ENCODE measurements around the gene CCDC33.

The CCDC33 gene

GRCh38 chr15:74209560-74209958 is 26.6 kb upstream of the CCDC33 start:
- no peak for DNase-seq

DNA sequence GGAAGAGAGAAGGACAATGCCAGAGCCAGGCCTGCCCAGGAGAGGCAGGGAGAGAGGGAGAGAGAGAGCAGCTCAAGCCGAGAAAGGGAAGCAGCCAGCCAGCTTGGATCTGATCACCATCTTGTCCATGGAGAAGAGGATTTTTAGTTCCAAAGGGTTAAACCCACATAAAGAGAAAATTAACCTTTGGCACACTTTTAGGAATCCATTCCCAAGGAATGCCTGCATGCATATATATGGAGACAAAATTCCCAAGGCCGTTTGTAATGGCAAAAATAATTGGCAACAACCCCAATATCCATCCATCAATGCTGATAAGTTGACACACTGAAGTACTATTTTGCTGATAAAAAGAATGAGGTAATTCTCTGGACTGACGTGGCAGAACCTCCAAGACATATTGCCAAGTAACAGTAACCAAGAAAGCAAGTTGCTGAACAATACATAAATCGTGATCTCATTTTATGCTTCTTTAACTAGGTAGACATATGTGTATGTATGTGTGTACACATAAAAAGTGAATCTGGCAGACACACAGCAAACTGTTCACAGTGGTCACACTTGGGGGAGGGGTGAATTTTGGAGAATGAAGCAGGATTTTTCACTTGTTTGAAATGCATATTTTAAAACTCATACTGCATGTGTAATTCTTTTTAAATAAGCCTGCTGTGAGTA is 26.0 kb upstream of the CCDC33 start:
- no peak for DNase-seq

DNA sequence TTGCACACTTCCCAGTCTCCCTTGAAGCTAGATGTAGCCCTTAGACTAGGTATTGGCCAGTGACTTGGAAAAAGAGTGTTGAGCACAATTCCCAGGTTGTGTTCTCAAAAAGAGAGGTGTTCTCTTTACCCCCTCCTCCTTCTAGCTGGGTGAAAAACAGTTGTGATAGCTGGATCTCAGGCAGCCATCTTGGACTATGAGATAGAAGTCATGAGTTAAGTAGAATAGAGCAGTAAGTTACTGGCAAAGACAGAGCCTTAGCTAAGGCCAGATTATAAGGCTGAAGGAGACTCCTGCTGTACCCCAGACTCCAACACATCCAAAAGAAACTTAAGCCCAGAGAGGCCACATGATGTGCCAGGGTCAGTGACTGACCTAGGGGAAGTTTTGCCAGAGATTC is 25.4 kb upstream of the CCDC33 start:
- DNase-seq: no peak

- no peak for DNase-seq
Observed at GRCh38 chr15:74211656-74212055, 24.5 kb upstream of the CCDC33 start.

DNA sequence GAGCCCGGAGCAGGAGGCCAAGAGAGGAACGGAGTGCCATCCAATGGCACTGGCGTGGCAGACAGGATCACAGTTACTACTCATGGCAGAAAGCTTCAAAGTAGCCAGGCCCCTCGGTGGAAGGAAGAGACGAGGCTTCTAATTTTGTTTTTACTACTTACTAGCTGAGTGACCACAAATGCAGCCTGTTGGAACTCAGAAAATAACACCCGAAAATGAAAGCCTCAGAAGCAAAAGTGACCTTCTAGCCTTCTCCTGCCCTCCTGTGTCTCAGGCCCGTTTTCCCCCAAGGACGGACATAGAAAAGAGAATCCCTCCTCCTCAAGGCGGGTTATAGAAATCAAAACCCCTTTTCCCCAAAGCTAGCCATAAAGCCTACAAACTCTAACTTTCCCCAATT is 23.6 kb upstream of the CCDC33 start:
- no peak for DNase-seq

- DNase-seq: no peak
Observed at GRCh38 chr15:74213858-74214284, 22.3 kb upstream of the CCDC33 start.

DNA sequence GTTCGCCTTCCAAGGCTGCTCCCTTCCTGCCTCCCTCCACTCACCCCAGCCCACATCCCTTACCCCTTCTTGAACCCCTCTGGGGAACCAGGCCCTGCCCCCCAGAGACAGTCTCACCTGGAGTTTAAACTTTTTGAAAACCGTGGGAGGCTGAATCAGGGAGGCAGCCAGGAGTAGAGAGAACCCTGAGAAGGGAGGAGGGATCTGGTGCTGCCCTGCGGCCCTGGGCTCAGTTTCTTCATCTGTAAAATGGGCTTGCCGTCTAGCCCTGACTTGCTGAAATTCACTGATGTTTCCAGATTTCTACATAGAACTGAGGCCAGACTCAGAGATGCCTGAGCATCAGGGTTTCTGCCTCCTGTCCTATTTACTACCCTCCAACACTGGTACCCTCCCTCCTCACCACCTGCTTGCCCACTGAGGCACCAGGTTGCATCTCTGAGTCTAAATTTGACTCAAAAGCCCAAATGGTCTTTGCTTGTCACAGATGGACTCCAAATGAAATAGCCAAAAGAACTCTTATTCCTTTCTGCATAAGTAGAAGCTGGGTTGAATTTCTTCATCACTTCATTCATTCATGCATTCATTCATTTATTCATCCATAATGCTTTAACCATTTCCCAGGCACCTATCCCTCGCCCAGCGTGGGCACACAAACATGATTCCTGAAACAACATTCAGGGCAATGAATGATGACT is 21.7 kb upstream of the CCDC33 start:
- DNase-seq: no peak

- DNase-seq: no peak
Observed at GRCh38 chr15:74215958-74216357, 20.2 kb upstream of the CCDC33 start.

DNA sequence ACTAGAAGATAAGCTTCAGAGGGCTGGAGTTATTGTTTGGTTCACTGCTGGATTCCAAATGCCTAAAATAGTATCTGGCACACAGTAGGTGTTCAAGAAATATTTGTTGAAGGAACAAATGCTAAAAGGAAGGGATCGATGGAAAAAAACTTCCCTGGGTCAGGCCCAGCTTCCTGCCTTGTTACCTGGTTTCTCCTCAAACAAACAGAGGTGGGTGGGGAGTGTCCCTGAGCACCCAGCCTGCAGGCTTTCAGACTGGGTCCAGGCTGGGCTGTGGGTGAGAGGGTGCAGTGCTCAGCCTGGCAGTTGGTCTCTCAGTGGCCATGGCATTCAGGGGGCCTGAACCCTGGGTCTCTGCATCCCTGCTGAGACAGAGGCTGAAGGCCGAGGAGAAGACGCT is 19.2 kb upstream of the CCDC33 start:
- no peak for DNase-seq

GRCh38 chr15:74217907-74218885 is 17.9 kb upstream of the CCDC33 start:
- no peak for DNase-seq

DNA sequence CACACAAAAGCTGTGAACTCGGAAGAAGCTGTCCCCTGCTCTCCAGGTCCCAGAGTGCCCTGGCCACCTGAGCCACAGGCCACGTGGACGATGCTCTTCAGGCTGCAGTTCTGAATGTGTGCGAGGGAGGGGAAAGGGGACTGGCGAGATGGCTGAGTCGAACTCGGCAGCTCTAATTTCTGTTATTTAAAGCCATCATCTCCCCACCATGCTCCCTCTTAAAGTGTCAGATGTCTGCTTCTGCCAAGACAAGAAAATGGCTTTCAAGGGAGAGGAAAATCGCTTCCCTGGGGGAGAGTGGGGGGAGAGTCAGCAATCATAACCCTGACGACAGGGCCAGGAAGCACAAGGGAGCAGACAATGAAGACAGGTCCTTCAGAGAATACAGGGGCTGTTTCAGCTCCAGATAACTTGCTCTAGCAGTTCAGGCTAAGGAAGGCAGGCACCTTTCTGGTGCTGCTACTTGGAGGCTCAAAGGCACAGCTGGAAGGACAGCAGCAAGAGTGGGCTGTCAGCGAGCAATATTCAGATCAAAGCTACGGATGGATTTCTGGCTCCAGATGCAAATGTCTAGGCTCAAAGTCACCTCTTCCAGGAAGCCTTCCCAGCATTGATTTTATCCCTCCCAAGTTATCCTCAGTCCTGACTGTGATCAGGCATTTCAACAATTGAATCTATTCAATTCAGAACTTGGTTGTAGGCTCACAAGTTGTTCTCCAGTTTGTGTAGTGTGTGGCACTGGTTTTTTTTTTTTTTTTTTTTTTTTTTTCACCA is 15.5 kb upstream of the CCDC33 start:
- no peak for DNase-seq

GRCh38 chr15:74221399-74222239 is 14.5 kb upstream of the CCDC33 start:
- no peak for DNase-seq

- no peak for DNase-seq
Observed at GRCh38 chr15:74222240-74223119, 13.6 kb upstream of the CCDC33 start.

DNA sequence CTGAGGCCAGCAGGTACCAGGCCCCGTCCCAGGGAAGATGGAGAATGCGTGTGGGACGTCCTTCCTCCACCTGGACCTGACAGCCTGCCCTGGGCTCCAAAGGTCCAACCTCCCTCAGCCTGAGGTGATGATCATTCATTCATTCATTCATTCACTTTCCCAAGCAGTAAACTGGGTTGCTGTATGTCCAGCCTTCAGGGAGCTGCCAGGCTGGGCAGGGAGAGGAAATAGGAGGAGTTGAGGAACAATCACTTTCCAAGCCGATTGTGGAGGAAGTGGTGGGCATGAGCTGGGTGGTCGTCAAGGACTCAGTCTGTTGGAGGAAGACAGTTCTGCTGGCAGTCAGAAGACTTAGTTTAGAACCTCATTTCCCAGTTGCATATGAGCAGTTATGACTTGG is 10.2 kb upstream of the CCDC33 start:
- DNase-seq: no peak

GRCh38 chr15:74226761-74227540 is 9.2 kb upstream of the CCDC33 start:
- DNase-seq: no peak

- no peak for DNase-seq
Observed at GRCh38 chr15:74227968-74228722, 8.0 kb upstream of the CCDC33 start.

GRCh38 chr15:74228723-74229081 is 7.4 kb upstream of the CCDC33 start:
- DNase-seq: no peak

- DNase-seq: no peak
Observed at GRCh38 chr15:74229686-74230085, 6.4 kb upstream of the CCDC33 start.

DNA sequence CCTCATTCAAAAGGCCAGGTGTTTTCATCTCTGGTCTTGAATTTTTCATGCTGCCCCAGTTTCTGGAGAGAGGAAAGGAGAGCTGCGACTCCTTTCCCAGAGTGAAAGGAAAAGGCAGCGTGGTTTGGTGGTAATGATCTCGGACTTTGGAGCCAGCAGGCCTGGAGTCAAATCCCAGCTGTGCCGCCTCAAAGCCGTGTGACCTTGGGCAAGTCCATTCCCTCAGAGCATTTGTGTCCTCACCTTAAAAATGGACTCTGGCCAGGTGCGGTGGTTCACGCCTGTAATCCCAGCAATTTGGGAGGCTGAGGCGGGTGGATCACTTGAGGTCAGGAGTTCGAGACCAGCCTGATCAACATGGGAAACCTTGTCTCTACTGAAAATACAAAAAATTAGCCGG is 4.7 kb upstream of the CCDC33 start:
- no peak for DNase-seq
